ENCODE data around the gene SLC25A10.

Gene SLC25A10

GRCh38 chr17:81719410-81720266, 7.6 kb downstream of the SLC25A10 start:
- Histone ChIP-seq H3K9ac (peak overlapping the region in 8 of 11 experiments; percentile 1 to 63 (median 46); a peak in 12 of 22 replicates), H3K4me2 (peak overlapping the region; percentile 60 to 90 (median 83); a peak in 20 of 22 replicates), H3K4me3 (no peak overlapping the region; a peak in 1 of 20 replicates), H3K4me1 (peaks cover 41 to 65% (median 56%) of the 10 kb centered on the region in 10 experiments), H3K36me3 (peaks cover 0 to 44% (median 23%) of the 10 kb centered on the region in 11 experiments; a peak in 14 of 22 replicates), H3K27ac (peak overlapping the region in 2 of 11 experiments; percentile 6 to 19; a peak in 1 of 22 replicates), H4K20me1 (peaks cover 0 to 42% (median 5%) of the 10 kb centered on the region in 11 experiments; a peak in 9 of 22 replicates), H3K27me3 (peaks cover 0 to 13% (median 0%) of the 10 kb centered on the region in 11 experiments; a peak in 4 of 22 replicates), H3K9me3 (replicated peaks in 1 of 11) (no peaks in the 10 kb centered on the region)
- no peak for TF ChIP-seq Cebpa-rat (IDR thresholded peaks at IDR 0.05)

GRCh38 chr17:81720267-81721071, 8.4 kb downstream of the SLC25A10 start:
- H3K36me3 ChIP-seq: peaks cover 0 to 35% (median 23%) of the 10 kb centered on the region in 11 experiments; a peak in 14 of 22 replicates
- H3K27ac ChIP-seq: peak overlapping the region in 3 of 11 experiments; percentile 6 to 38 (median 19); a peak in 3 of 22 replicates
- no peak overlapping the region; a peak in 2 of 20 replicates for H3K4me3 ChIP-seq
- no peaks in the 10 kb centered on the region for H3K9me3 ChIP-seq (replicated peaks in 1 of 11)
- no peak for TF ChIP-seq Cebpa-rat (IDR thresholded peaks at IDR 0.05)
- peaks cover 41 to 61% (median 55%) of the 10 kb centered on the region in 10 experiments for H3K4me1 ChIP-seq
- H4K20me1 ChIP-seq: peaks cover 0 to 35% (median 3%) of the 10 kb centered on the region in 11 experiments; a peak in 8 of 22 replicates
- H3K4me2 ChIP-seq: peak overlapping the region; percentile 60 to 90 (median 83)
- peak overlapping the region in 10 of 11 experiments; percentile 1 to 63 (median 38); a peak in 15 of 22 replicates for H3K9ac ChIP-seq
- peaks cover 0 to 13% (median 0%) of the 10 kb centered on the region in 11 experiments; a peak in 4 of 22 replicates for H3K27me3 ChIP-seq

- Histone ChIP-seq H3K9me3 (replicated peaks in 1 of 11) (no peaks in the 10 kb centered on the region), H4K20me1 (peaks cover 0 to 25% (median 3%) of the 10 kb centered on the region in 11 experiments; a peak in 7 of 22 replicates), H3K4me1 (peaks cover 41 to 51% (median 48%) of the 10 kb centered on the region in 10 experiments), H3K9ac (peak overlapping the region in 1 of 11 experiments; percentile 13; a peak in 2 of 22 replicates), H3K27me3 (peaks cover 0 to 13% (median 0%) of the 10 kb centered on the region in 11 experiments; a peak in 4 of 22 replicates), H3K36me3 (peaks cover 0 to 25% (median 20%) of the 10 kb centered on the region in 11 experiments; a peak in 14 of 22 replicates), H3K4me2 (peak overlapping the region; percentile 35 to 90 (median 83)), H3K27ac (peak overlapping the region in 3 of 11 experiments; percentile 4 to 49 (median 24); a peak in 4 of 22 replicates), H3K4me3 (no peak overlapping the region)
- TF ChIP-seq Cebpa-rat (IDR thresholded peaks at IDR 0.05): 0 out of 22 replicates have a peak, but pooled peaks of 1 of the 11 experiments have one; percentile 21
Measured at GRCh38 chr17:81722184-81723120, 10.4 kb downstream of the SLC25A10 start.

GRCh38 chr17:81723651-81724209, 11.6 kb downstream of the SLC25A10 start:
- H3K9ac ChIP-seq: no peak overlapping the region
- no peak overlapping the region for H3K27ac ChIP-seq
- peaks cover 41 to 51% (median 48%) of the 10 kb centered on the region in 10 experiments for H3K4me1 ChIP-seq
- no peak for TF ChIP-seq Cebpa-rat (IDR thresholded peaks at IDR 0.05)
- no peak overlapping the region for H3K4me3 ChIP-seq
- peak overlapping the region; percentile 35 to 90 (median 83) for H3K4me2 ChIP-seq
- peaks cover 0 to 13% (median 0%) of the 10 kb centered on the region in 11 experiments; a peak in 4 of 22 replicates for H3K27me3 ChIP-seq
- H4K20me1 ChIP-seq: peaks cover 0 to 20% (median 3%) of the 10 kb centered on the region in 11 experiments; a peak in 7 of 22 replicates
- no peaks in the 10 kb centered on the region for H3K9me3 ChIP-seq (replicated peaks in 1 of 11)
- peaks cover 0 to 14% (median 8%) of the 10 kb centered on the region in 11 experiments; a peak in 8 of 22 replicates for H3K36me3 ChIP-seq

- Histone ChIP-seq H3K9me3 (replicated peaks in 1 of 11) (no peaks in the 10 kb centered on the region), H3K4me2 (no peak overlapping the region), H3K36me3 (no peaks in the 10 kb centered on the region), H3K27me3 (peaks cover 0 to 13% (median 0%) of the 10 kb centered on the region in 11 experiments; a peak in 4 of 22 replicates), H3K4me1 (peaks cover 39 to 48% (median 43%) of the 10 kb centered on the region in 10 experiments), H3K9ac (no peak overlapping the region), H3K27ac (no peak overlapping the region), H3K4me3 (no peak overlapping the region), H4K20me1 (peaks cover 0 to 10% (median 0%) of the 10 kb centered on the region in 11 experiments; a peak in 6 of 22 replicates)
- no peak for TF ChIP-seq Cebpa-rat (IDR thresholded peaks at IDR 0.05)
Measured at GRCh38 chr17:81725439-81725838, 13.4 kb downstream of the SLC25A10 start.

- Histone ChIP-seq H3K9ac (no peak overlapping the region), H3K4me1 (peaks cover 39 to 48% (median 43%) of the 10 kb centered on the region in 10 experiments), H3K36me3 (no peaks in the 10 kb centered on the region), H3K4me3 (no peak overlapping the region), H4K20me1 (peaks cover 0 to 5% (median 0%) of the 10 kb centered on the region in 11 experiments; a peak in 4 of 22 replicates), H3K4me2 (no peak overlapping the region), H3K9me3 (replicated peaks in 1 of 11) (no peaks in the 10 kb centered on the region), H3K27ac (no peak overlapping the region), H3K27me3 (peaks cover 0 to 13% (median 0%) of the 10 kb centered on the region in 11 experiments; a peak in 4 of 22 replicates)
- no peak for TF ChIP-seq Cebpa-rat (IDR thresholded peaks at IDR 0.05)
Measured at GRCh38 chr17:81726004-81726403, 13.9 kb downstream of the SLC25A10 start.

- Histone ChIP-seq H3K4me3 (no peak overlapping the region), H3K4me2 (no peak overlapping the region), H3K36me3 (no peaks in the 10 kb centered on the region), H3K9ac (no peak overlapping the region), H4K20me1 (0 out of 22 replicates have a peak, but pooled peaks cover 0 to under 1% (median 0%) of the 10 kb centered on the region in 11 experiments), H3K4me1 (peaks cover 40 to 48% (median 43%) of the 10 kb centered on the region in 10 experiments), H3K27me3 (peaks cover 0 to 13% (median 0%) of the 10 kb centered on the region in 11 experiments; a peak in 4 of 22 replicates), H3K9me3 (replicated peaks in 1 of 11) (no peaks in the 10 kb centered on the region), H3K27ac (no peak overlapping the region)
- TF ChIP-seq Cebpa-rat (IDR thresholded peaks at IDR 0.05): no peak
Measured at GRCh38 chr17:81727324-81728031, 15.4 kb downstream of the SLC25A10 start.

Measured in BLaER1 treated with 17β-estradiol and CSF1 and Interleukin-3, amounts not matched to agents 10 nM and 100 nM (cell line).